Neural crest cell (in vitro differentiated cells): ENCODE results near the gene TMEM235. TPM values are rescaled to one million over a fixed set of nuclear protein-coding genes. Genes with fewer than 3 reads are reported as not detected.
A peak's percentile ranks its signal among the peaks of the same experiment; 100 is the strongest.

Experiments used
- DNase-seq: peaks from one replicate; pipeline ENCODE4 v3.0.0; 2021; ENCODE audit warnings: low read depth, mixed read lengths, low spot score
- H3K27ac Mint-ChIP-seq: one replicate; pipeline ENCODE4 v1.8.0; 2021; ENCODE audit warnings: mild to moderate bottlenecking, mixed read lengths; ENCODE audit not compliant: unreplicated experiment
- H3K27me3 Mint-ChIP-seq: 2 replicates; pipeline ENCODE4 v1.8.0; 2021; ENCODE audit warnings: low read depth, mild to moderate bottlenecking, mixed read lengths
- H3K36me3 Mint-ChIP-seq: 2 replicates; pipeline ENCODE4 v1.8.0; 2021; ENCODE audit warnings: low read depth, mild to moderate bottlenecking, mixed read lengths
- H3K4me1 Mint-ChIP-seq: 2 replicates; pipeline ENCODE4 v1.8.0; 2021; ENCODE audit warnings: mixed read lengths
- H3K4me3 Mint-ChIP-seq: one replicate; pipeline ENCODE4 v1.8.0; 2021; ENCODE audit warnings: mild to moderate bottlenecking, mixed read lengths
- H3K9me3 Mint-ChIP-seq: 2 replicates; pipeline ENCODE4 v1.8.0; 2021; ENCODE audit warnings: mixed read lengths
- CTCF ChIP-seq: fragments of 200-600 bp; sonication (generic); conservative IDR thresholded peaks from 2 replicates; pipeline ENCODE4 v1.5.0; 2021; ENCODE audit warnings: antibody characterized with exemption, mild to moderate bottlenecking
- total RNA-seq: library from RNA; stranded (reverse); gene quantifications from 2 replicates; pipeline ENCODE4 v1.2.1, GENCODE V29; 2021

Gene TMEM235
- total RNA-seq, 1 donor from 2014 or later, result not detected

- H3K36me3 Mint-ChIP-seq, result no peaks in the 10 kb centered on the region
- no peaks in the 10 kb centered on the region for H3K9me3 Mint-ChIP-seq
- H3K27ac Mint-ChIP-seq, result peak overlapping the region; percentile 43
- no peaks in the 10 kb centered on the region for H3K27me3 Mint-ChIP-seq
- H3K4me3 Mint-ChIP-seq, result peak overlapping the region; percentile 15
- TF ChIP-seq CTCF, result no peak
- H3K4me1 Mint-ChIP-seq, result peaks cover 41% of the 10 kb centered on the region
- DNase-seq, result no peak
Observed at GRCh38 chr17:78266771-78267170, 35.3 kb downstream of the TMEM235 start.

DNA sequence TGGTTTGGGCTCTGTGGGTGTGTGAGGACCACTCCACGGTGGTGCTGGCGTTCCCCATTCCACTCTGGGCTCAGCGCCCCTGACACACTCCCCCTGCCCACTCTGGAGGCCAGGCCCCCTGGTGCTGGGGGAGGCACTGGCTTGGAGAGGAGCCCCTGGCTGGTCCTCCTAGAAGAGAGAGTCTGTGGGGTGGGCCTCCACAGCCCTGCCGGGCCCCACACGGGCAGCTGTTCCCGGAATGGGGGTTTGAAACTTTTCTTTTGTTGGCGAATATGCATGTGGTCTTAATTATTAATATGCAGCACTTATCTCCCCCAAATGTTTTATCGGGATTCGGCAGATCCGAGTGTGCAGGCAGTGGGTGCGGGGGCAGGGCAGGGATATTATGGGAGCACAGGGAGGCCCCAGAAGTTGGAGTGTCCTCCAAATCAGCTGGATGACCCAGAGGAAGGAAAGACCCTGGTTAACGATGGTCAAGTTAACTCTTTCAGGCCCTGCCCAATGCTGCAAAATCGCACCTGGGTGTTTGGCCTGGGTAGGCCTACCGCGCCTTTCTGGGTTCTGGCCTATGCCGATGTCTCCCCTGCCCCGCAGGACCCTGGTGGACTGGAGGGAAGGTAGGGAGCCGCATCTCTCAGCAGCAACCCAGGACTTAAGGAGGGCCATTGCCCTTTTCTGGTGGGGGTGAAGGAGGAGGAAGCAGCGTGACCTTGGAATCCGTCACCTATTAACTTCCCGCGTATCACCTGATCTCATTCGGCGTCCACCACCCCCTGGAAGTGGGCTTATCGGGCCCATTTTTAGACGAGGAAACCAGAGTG, 36.0 kb downstream of the TMEM235 start:
- H3K36me3 Mint-ChIP-seq, result no peaks in the 10 kb centered on the region
- no peak for TF ChIP-seq CTCF
- peaks cover 41% of the 10 kb centered on the region for H3K4me1 Mint-ChIP-seq

DNA sequence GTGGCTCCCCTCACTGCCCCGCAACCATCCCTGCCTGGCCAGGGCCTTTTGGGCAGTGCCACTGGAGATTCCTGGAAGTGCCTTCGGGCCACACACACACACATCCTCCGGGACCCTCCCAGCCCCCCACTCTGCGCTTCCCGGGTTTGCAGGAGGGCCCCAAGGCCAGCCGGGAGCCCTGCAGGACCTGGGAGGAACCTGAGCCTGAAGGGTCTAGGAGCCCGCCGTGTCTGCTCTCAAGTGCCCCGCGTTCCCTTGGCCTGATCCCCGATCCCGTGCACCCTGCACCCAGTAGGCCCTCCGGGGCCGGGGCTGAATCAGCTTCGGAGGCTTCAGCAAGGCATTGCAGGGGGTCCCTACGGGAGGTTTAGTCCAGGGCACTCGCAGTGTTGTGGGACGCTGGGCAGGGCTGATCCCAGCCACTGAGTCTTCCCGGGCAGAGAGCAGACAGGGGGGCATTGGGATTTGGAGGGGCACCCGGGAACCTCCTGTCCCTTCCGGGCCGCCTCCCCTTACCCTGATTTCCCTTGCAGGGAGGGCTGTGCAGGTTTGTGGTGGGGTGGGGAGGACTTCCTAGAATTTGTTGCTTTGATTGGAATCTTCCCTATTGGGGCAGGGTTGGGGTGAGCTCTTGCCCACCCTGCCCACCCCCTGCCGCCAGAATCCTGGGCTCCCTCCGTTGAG, 36.9 kb downstream of the TMEM235 start:
- peak overlapping the region; percentile 41 for H3K4me3 Mint-ChIP-seq
- TF ChIP-seq CTCF, result no peak
- no peaks in the 10 kb centered on the region for H3K36me3 Mint-ChIP-seq
- H3K27ac Mint-ChIP-seq, result no peak overlapping the region
- H3K9me3 Mint-ChIP-seq, result no peaks in the 10 kb centered on the region
- DNase-seq, result no peak
- no peaks in the 10 kb centered on the region for H3K27me3 Mint-ChIP-seq
- peaks cover 38% of the 10 kb centered on the region for H3K4me1 Mint-ChIP-seq

More for the DNA sequence above, 36.0 kb downstream of the TMEM235 start:
- H3K9me3 Mint-ChIP-seq, result no peaks in the 10 kb centered on the region
- no peak overlapping the region for H3K27ac Mint-ChIP-seq
- DNase-seq, result no peak
- H3K27me3 Mint-ChIP-seq, result no peaks in the 10 kb centered on the region
- no peak overlapping the region for H3K4me3 Mint-ChIP-seq

- Mint-ChIP-seq H3K4me3 (peak overlapping the region; percentile 41), H3K36me3 (no peaks in the 10 kb centered on the region), H3K4me1 (peaks cover 38% of the 10 kb centered on the region), H3K27ac (peak overlapping the region; percentile 35), H3K27me3 (no peaks in the 10 kb centered on the region), H3K9me3 (no peaks in the 10 kb centered on the region)
- no peak for TF ChIP-seq CTCF
- DNase-seq, result no peak
Observed at GRCh38 chr17:78268951-78269905, 37.8 kb downstream of the TMEM235 start.

GRCh38 chr17:78269955-78270381, 38.5 kb downstream of the TMEM235 start:
- H3K27ac Mint-ChIP-seq, result no peak overlapping the region
- no peak for DNase-seq
- no peaks in the 10 kb centered on the region for H3K9me3 Mint-ChIP-seq
- no peaks in the 10 kb centered on the region for H3K36me3 Mint-ChIP-seq
- H3K27me3 Mint-ChIP-seq, result no peaks in the 10 kb centered on the region
- H3K4me3 Mint-ChIP-seq, result no peak overlapping the region
- peaks cover 32% of the 10 kb centered on the region for H3K4me1 Mint-ChIP-seq
- no peak for TF ChIP-seq CTCF
